ENCODE results near the gene RNF227. TPM values are rescaled to one million over a fixed set of nuclear protein-coding genes. Genes with fewer than 3 reads are reported as not detected.

RNF227 gene
- total RNA-seq, 1 donor from 2014 or later, result 3.1 TPM

GRCh38 chr17:7893187-7893880, 22.8 kb downstream of the RNF227 start:
- no peak overlapping the region for H3K27ac Mint-ChIP-seq
- DNase-seq (ENCODE audit: low spot score in 2 of 2, unreplicated experiment in 2 of 2), result no peak
- H3K4me3 Mint-ChIP-seq, result no peak overlapping the region
- H3K4me1 Mint-ChIP-seq, result no peaks in the 10 kb centered on the region
- TF ChIP-seq CTCF (IDR thresholded peaks at IDR 0.05; ENCODE audit: unreplicated experiment), result no peak
- no peaks in the 10 kb centered on the region for H3K9me3 Mint-ChIP-seq
- peaks cover 49% of the 10 kb centered on the region for H3K36me3 Mint-ChIP-seq
- H3K27me3 Mint-ChIP-seq (ENCODE audit: low read depth), result no peaks in the 10 kb centered on the region

GRCh38 chr17:7889166-7889955, 26.7 kb downstream of the RNF227 start:
- Mint-ChIP-seq H3K4me3 (no peak overlapping the region), H3K36me3 (peaks cover 21% of the 10 kb centered on the region), H3K4me1 (peaks cover 6% of the 10 kb centered on the region), H3K27me3 (ENCODE audit: low read depth) (no peaks in the 10 kb centered on the region), H3K27ac (no peak overlapping the region), H3K9me3 (no peaks in the 10 kb centered on the region)
- DNase-seq (ENCODE audit: low spot score in 2 of 2, unreplicated experiment in 2 of 2), result peak; percentile 72 to 77
- no peak for TF ChIP-seq CTCF (IDR thresholded peaks at IDR 0.05; ENCODE audit: unreplicated experiment)

- Mint-ChIP-seq H3K4me3 (no peak within 1 kb of the TSS), H3K27me3 (ENCODE audit: low read depth) (no peaks in the 10 kb centered on the region)
Observed at GRCh38 chr17:7888184-7888920, 27.7 kb downstream of the RNF227 start, which contains the start of gene CHD3. Gene CHD3 (plus strand): TSS chr17:7888789. CDS start chr17:7889001, 212 bp downstream.

GRCh38 chr17:7887482-7888183, 28.5 kb downstream of the RNF227 start:
- TF ChIP-seq CTCF (IDR thresholded peaks at IDR 0.05; ENCODE audit: unreplicated experiment), result no peak
- Mint-ChIP-seq H3K27me3 (ENCODE audit: low read depth) (no peaks in the 10 kb centered on the region), H3K9me3 (no peaks in the 10 kb centered on the region), H3K4me1 (peaks cover 6% of the 10 kb centered on the region), H3K27ac (no peak overlapping the region), H3K4me3 (no peak overlapping the region), H3K36me3 (peaks cover 11% of the 10 kb centered on the region)
- peak; percentile 92 to 94 for DNase-seq (ENCODE audit: low spot score in 2 of 2, unreplicated experiment in 2 of 2)

More at GRCh38 chr17:7888184-7888920, 27.7 kb downstream of the RNF227 start, which contains the start of gene CHD3:
- peaks cover 6% of the 10 kb centered on the region for H3K4me1 Mint-ChIP-seq
- H3K36me3 Mint-ChIP-seq, result peaks cover 11% of the 10 kb centered on the region
- TF ChIP-seq CTCF (IDR thresholded peaks at IDR 0.05; ENCODE audit: unreplicated experiment), result no peak
- H3K27ac Mint-ChIP-seq, result no peak within 1 kb of the TSS
- no peaks in the 10 kb centered on the region for H3K9me3 Mint-ChIP-seq
- peak in 1 of 2 experiments; percentile 58 for DNase-seq (ENCODE audit: low spot score in 2 of 2, unreplicated experiment in 2 of 2)

GRCh38 chr17:7887038-7887481, 29.0 kb downstream of the RNF227 start:
- H3K9me3 Mint-ChIP-seq, result no peaks in the 10 kb centered on the region
- H3K4me1 Mint-ChIP-seq, result peaks cover 6% of the 10 kb centered on the region
- no peak overlapping the region for H3K4me3 Mint-ChIP-seq
- no peak for TF ChIP-seq CTCF (IDR thresholded peaks at IDR 0.05; ENCODE audit: unreplicated experiment)
- DNase-seq (ENCODE audit: low spot score in 2 of 2, unreplicated experiment in 2 of 2), result no peak
- H3K27me3 Mint-ChIP-seq (ENCODE audit: low read depth), result no peaks in the 10 kb centered on the region
- peaks cover 10% of the 10 kb centered on the region for H3K36me3 Mint-ChIP-seq
- H3K27ac Mint-ChIP-seq, result no peak overlapping the region
